Activated B cell treated with CpG ODN at 0.5 μM for 24 hours (primary cell): ENCODE measurements around the gene PDE7B. TPM values are rescaled to one million over a fixed set of nuclear protein-coding genes. Genes with fewer than 3 reads are reported as not detected.

Experiments used
- ATAC-seq: fragments of 200-7000 bp; cut with Tn5 transposase; one replicate; pipeline ENCODE4 v1.10.0; 2021; ENCODE audit warnings: low read depth, mild to moderate bottlenecking, moderate library complexity
- CTCF ChIA-PET: fragments of 350-600 bp; sonication (Branson Sonifier 250); formaldehyde crosslinking; loops from one replicate; lab custom pipeline; 2021; ENCODE audit warnings: antibody characterized with exemption; lab: Charles Lee
- POLR2A ChIA-PET: fragments of 350-600 bp; sonication (Branson Sonifier 250); formaldehyde crosslinking; loops from one replicate; lab custom pipeline; 2021; ENCODE audit warnings: antibody characterized with exemption; lab: Charles Lee
- DNase-seq: peaks from one replicate; pipeline ENCODE4 v3.0.0; 2022
- H3K27ac Mint-ChIP-seq: one replicate; pipeline ENCODE4 v1.8.0; 2020; ENCODE audit warnings: mixed read lengths
- H3K27me3 Mint-ChIP-seq: one replicate; pipeline ENCODE4 v1.8.0; 2021; ENCODE audit warnings: mixed read lengths
- H3K36me3 Mint-ChIP-seq: one replicate; pipeline ENCODE4 v1.8.0; 2021; ENCODE audit warnings: low read depth, mixed read lengths
- H3K4me1 Mint-ChIP-seq: one replicate; pipeline ENCODE4 v1.8.0; 2021; ENCODE audit warnings: mixed read lengths
- H3K4me3 Mint-ChIP-seq: one replicate; pipeline ENCODE4 v1.8.0; 2020; ENCODE audit warnings: mild to moderate bottlenecking, mixed read lengths
- H3K9me3 Mint-ChIP-seq: one replicate; pipeline ENCODE4 v1.8.0; 2020; ENCODE audit warnings: mixed read lengths
- CTCF ChIP-seq: fragments of 200-600 bp; IDR thresholded peaks from one replicate; pipeline ENCODE4 v1.8.0; 2022; ENCODE audit warnings: antibody characterized with exemption, mild to moderate bottlenecking
- intact Hi-C: fragments of 100-400 bp; cut with micrococcal nuclease; formaldehyde crosslinking; loops from one replicate; pipeline ENCODE4 v1.15.1; 2024
- total RNA-seq: library from RNA; stranded (reverse); gene quantifications from 2 replicates; pipeline ENCODE4 v1.2.3, GENCODE V29; 2022

Gene PDE7B
- total RNA-seq, 1 donor from 2014 or later: 1.8 TPM

- intact Hi-C loops: no loop called here
- peaks cover 2% of the 10 kb centered on the region for H3K36me3 Mint-ChIP-seq
- POLR2A ChIA-PET: no interaction called here
Observed at GRCh38 chr6:136072691-136073090, 221.2 kb downstream of the PDE7B start.

GRCh38 chr6:136073216-136073615 is 221.7 kb downstream of the PDE7B start:
- ATAC-seq: no peak
- Mint-ChIP-seq H3K27ac (no peak overlapping the region), H3K36me3 (peaks cover 2% of the 10 kb centered on the region), H3K4me3 (no peak overlapping the region), H3K4me1 (no peaks in the 10 kb centered on the region), H3K9me3 (no peaks in the 10 kb centered on the region), H3K27me3 (no peaks in the 10 kb centered on the region)
- intact Hi-C loops: no loop called here
- ChIA-PET CTCF (no interaction called here), POLR2A (no interaction called here)
- DNase-seq: no peak
- no peak for TF ChIP-seq CTCF

More at GRCh38 chr6:136072691-136073090, 221.2 kb downstream of the PDE7B start:
- ATAC-seq (no peak), DNase-seq (no peak)
- H3K9me3 Mint-ChIP-seq: no peaks in the 10 kb centered on the region
- CTCF ChIA-PET: no interaction called here
- H3K27me3 Mint-ChIP-seq: no peaks in the 10 kb centered on the region
- H3K4me3 Mint-ChIP-seq: no peak overlapping the region
- no peaks in the 10 kb centered on the region for H3K4me1 Mint-ChIP-seq
- TF ChIP-seq CTCF: no peak
- no peak overlapping the region for H3K27ac Mint-ChIP-seq

- ATAC-seq (no peak), DNase-seq (no peak)
- ChIA-PET CTCF (no interaction called here), POLR2A (no interaction called here)
- Mint-ChIP-seq H3K27me3 (no peaks in the 10 kb centered on the region), H3K4me3 (no peak overlapping the region), H3K4me1 (no peaks in the 10 kb centered on the region), H3K9me3 (no peaks in the 10 kb centered on the region), H3K27ac (no peak overlapping the region), H3K36me3 (peaks cover 2% of the 10 kb centered on the region)
- intact Hi-C loops: no loop called here
- no peak for TF ChIP-seq CTCF
Observed at GRCh38 chr6:136076496-136076895, 225.0 kb downstream of the PDE7B start.

- peaks cover 2% of the 10 kb centered on the region for H3K36me3 Mint-ChIP-seq
- H3K9me3 Mint-ChIP-seq: no peaks in the 10 kb centered on the region
- ChIA-PET POLR2A (no interaction called here), CTCF (no interaction called here)
- no peak for DNase-seq
- no peaks in the 10 kb centered on the region for H3K4me1 Mint-ChIP-seq
- no peak overlapping the region for H3K27ac Mint-ChIP-seq
- TF ChIP-seq CTCF: no peak
- no peaks in the 10 kb centered on the region for H3K27me3 Mint-ChIP-seq
- intact Hi-C loops: no loop called here
- H3K4me3 Mint-ChIP-seq: no peak overlapping the region
- ATAC-seq: no peak
Observed at GRCh38 chr6:136077834-136078576, 226.5 kb downstream of the PDE7B start.

- intact Hi-C loops: no loop called here
- Mint-ChIP-seq H3K4me1 (no peaks in the 10 kb centered on the region), H3K4me3 (no peak overlapping the region), H3K27ac (no peak overlapping the region), H3K36me3 (no peaks in the 10 kb centered on the region), H3K9me3 (no peaks in the 10 kb centered on the region), H3K27me3 (no peaks in the 10 kb centered on the region)
- no peak for TF ChIP-seq CTCF
- ChIA-PET POLR2A (no interaction called here), CTCF (no interaction called here)
- DNase-seq: no peak
- no peak for ATAC-seq
Observed at GRCh38 chr6:136079701-136080565, 228.4 kb downstream of the PDE7B start.
